Measurements from ENCODE around the gene RUNX1. TPM values are rescaled to one million over a fixed set of nuclear protein-coding genes. Genes with fewer than 3 reads are reported as not detected.

The RUNX1 gene
- total RNA-seq, 1 donor from 2014 or later: 92.1 TPM

- intact Hi-C loops (cut with micrococcal nuclease): no loop called here
- CTCF ChIA-PET: no interaction called here
These were observed 103.8 kb downstream of the RUNX1 start for GRCh38 chr21:34945288-34945687.

DNA sequence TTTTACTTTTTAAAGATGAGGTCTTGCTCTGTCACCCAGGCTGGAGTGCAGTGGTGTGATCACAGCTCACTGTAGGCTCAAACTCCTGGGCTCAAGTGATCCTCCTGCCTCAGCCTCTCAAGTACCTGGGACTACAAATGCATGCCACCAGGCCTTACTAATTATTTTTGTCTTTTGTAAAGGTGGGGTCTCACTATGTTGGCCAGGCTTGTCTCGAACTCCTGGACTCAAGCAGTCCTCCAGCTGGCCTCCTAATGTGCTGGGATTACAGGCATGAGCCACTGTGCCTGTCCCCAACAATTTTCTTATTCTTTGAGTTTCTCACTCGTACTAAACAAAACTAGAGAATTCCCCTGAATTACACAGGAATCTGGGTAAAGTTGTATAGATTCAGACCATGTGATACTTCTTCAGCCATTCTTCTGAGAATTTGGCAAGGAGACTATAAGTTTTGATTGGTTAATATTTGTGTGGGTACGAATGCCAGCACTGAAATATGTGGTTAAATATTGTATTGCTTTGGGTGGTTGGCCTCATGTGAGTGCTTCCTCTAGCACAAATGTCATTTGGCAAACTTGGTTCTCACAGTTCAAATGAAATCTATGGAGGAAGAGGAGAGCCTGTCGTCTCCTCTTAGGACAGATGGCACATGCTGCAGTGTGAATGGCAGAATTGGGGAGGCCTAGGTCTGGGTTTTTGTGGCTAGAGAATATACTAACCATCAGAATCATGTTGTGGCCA, 104.9 kb downstream of the RUNX1 start:
- H3K36me3 Mint-ChIP-seq (ENCODE audit: low read depth): peaks cover 9% of the 10 kb centered on the region
- no peaks in the 10 kb centered on the region for H3K9me3 Mint-ChIP-seq
- TF ChIP-seq, protein P1, sequence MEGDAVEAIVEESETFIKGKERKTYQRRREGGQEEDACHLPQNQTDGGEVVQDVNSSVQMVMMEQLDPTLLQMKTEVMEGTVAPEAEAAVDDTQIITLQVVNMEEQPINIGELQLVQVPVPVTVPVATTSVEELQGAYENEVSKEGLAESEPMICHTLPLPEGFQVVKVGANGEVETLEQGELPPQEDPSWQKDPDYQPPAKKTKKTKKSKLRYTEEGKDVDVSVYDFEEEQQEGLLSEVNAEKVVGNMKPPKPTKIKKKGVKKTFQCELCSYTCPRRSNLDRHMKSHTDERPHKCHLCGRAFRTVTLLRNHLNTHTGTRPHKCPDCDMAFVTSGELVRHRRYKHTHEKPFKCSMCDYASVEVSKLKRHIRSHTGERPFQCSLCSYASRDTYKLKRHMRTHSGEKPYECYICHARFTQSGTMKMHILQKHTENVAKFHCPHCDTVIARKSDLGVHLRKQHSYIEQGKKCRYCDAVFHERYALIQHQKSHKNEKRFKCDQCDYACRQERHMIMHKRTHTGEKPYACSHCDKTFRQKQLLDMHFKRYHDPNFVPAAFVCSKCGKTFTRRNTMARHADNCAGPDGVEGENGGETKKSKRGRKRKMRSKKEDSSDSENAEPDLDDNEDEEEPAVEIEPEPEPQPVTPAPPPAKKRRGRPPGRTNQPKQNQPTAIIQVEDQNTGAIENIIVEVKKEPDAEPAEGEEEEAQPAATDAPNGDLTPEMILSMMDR (IDR thresholded peaks at IDR 0.05): no peak
- DNase-seq (no peak), ATAC-seq (ENCODE audit: low read depth) (no peak)
- H3K4me3 Mint-ChIP-seq: no peak overlapping the region
- no peak overlapping the region for H3K27ac Mint-ChIP-seq
- intact Hi-C loops (cut with micrococcal nuclease): loop anchor here (5.0 kb wide), 1 partner anchor 37 kb away; no protein-coding TSS in a partner anchor
- ChIA-PET POLR2A (no interaction called here), CTCF (no interaction called here)
- H3K27me3 Mint-ChIP-seq: no peaks in the 10 kb centered on the region
- peaks cover 54% of the 10 kb centered on the region for H3K4me1 Mint-ChIP-seq

More at GRCh38 chr21:34945288-34945687, 103.8 kb downstream of the RUNX1 start:
- no peak for DNase-seq
- no peak for ATAC-seq (ENCODE audit: low read depth)
- Mint-ChIP-seq H3K4me3 (no peak overlapping the region), H3K36me3 (ENCODE audit: low read depth) (peaks cover 9% of the 10 kb centered on the region), H3K4me1 (peaks cover 47% of the 10 kb centered on the region), H3K27ac (no peak overlapping the region), H3K9me3 (no peaks in the 10 kb centered on the region), H3K27me3 (no peaks in the 10 kb centered on the region)
- POLR2A ChIA-PET: interaction anchor here (1.0 to 2.2 kb wide), 2 partner anchors 35 to 56 kb away, joined by 8 to 12 read pairs; no protein-coding TSS in a partner anchor
- TF ChIP-seq, protein P1 (IDR thresholded peaks at IDR 0.05): no peak

DNA sequence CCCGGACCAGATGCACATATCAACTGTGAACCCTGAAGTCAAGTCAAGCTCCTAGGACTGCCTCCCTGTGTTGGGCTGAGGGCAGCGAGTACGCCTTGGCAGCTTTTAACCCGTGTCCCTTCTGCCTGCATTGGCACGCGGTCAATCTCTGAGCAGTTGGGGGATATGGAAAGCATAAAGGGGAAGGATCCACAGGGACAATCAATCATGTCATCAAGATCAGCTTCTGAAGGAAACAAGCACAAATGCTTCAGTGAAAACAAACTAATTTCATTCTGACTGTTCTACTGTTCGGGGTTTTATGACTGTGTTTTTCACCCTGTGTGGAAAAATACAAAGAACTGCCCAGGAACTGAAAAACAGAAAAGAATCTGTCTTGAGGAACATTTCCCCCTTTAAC, 106.2 kb downstream of the RUNX1 start:
- DNase-seq: no peak
- Mint-ChIP-seq H3K27ac (peak overlapping the region; percentile 67), H3K36me3 (ENCODE audit: low read depth) (peaks cover 6% of the 10 kb centered on the region), H3K4me1 (peaks cover 63% of the 10 kb centered on the region), H3K9me3 (no peaks in the 10 kb centered on the region), H3K4me3 (no peak overlapping the region), H3K27me3 (no peaks in the 10 kb centered on the region)
- intact Hi-C loops (cut with micrococcal nuclease): loop anchor here (5.0 kb wide), 1 partner anchor 36 kb away; no protein-coding TSS in a partner anchor
- CTCF ChIA-PET: interaction anchor here (0.6 kb wide), 1 partner anchor 262 kb away, joined by 3 read pairs; no protein-coding TSS in a partner anchor
- ATAC-seq (ENCODE audit: low read depth): peak; percentile 19
- TF ChIP-seq, protein P1 (IDR thresholded peaks at IDR 0.05): no peak
- POLR2A ChIA-PET: no interaction called here

DNA sequence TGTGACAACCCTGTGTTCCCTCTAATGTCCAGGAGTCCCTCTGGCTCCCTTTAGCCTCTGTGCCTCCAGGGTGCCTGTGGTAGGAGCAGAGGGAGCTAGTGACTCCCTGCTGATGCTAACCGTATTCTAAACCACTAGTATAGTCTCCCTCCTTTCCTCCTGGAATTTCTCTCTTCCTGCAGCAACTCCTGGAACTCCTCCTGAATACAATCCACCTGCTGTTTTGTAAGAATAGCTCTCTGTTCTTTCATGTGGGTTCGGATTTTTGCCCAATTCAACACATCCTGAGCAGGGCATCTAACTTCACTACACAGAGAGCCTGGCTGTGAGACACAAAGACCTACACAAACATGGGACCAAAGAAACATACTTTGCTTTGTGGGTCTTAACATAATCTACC, 107.9 kb downstream of the RUNX1 start:
- Mint-ChIP-seq H3K9me3 (no peaks in the 10 kb centered on the region), H3K4me1 (peaks cover 58% of the 10 kb centered on the region), H3K27ac (peak overlapping the region; percentile 41), H3K4me3 (no peak overlapping the region), H3K36me3 (ENCODE audit: low read depth) (peaks cover 5% of the 10 kb centered on the region), H3K27me3 (no peaks in the 10 kb centered on the region)
- intact Hi-C loops (cut with micrococcal nuclease): loop anchor here (5.0 kb wide), 1 partner anchor 34 kb away; no protein-coding TSS in a partner anchor
- TF ChIP-seq, protein P1 (IDR thresholded peaks at IDR 0.05): no peak
- DNase-seq: no peak
- POLR2A ChIA-PET: no interaction called here
- CTCF ChIA-PET: no interaction called here
- ATAC-seq (ENCODE audit: low read depth): no peak

GRCh38 chr21:34939673-34940331, 109.3 kb downstream of the RUNX1 start:
- Mint-ChIP-seq H3K36me3 (ENCODE audit: low read depth) (peaks cover 4% of the 10 kb centered on the region), H3K27ac (peak overlapping the region; percentile 30), H3K9me3 (no peaks in the 10 kb centered on the region), H3K4me3 (no peak overlapping the region), H3K4me1 (peaks cover 61% of the 10 kb centered on the region), H3K27me3 (no peaks in the 10 kb centered on the region)
- DNase-seq: no peak
- ATAC-seq (ENCODE audit: low read depth): no peak
- intact Hi-C loops (cut with micrococcal nuclease): loop anchor here (5.0 kb wide), 1 partner anchor 33 kb away; no protein-coding TSS in a partner anchor
- ChIA-PET CTCF (no interaction called here), POLR2A (no interaction called here)
- TF ChIP-seq, protein P1 (IDR thresholded peaks at IDR 0.05): no peak

All from activated B cell treated with CpG ODN at 0.5 μM for 24 hours (primary cell).